Left renal cortex interstitium (tissue), 4 donors: ENCODE results near the gene TRPV2. TPM values are rescaled to one million over a fixed set of nuclear protein-coding genes. Genes with fewer than 3 reads are reported as not detected.
"Not testable (repeated sequence)": the region's sequence is repeated elsewhere in the genome, so short reads cannot be mapped to it uniquely, and the experiment has no call there.

Source experiments
- DNase-seq, 4 donors: peaks; one replicate each; pipeline ENCODE4 v3.0.0-alpha.2; 2013; ENCODE audit warnings: low read depth in 4 of 4, low spot score in 2 of 4, missing footprints in 1 of 4
- polyA plus RNA-seq, 4 donors: library from polyadenylated mRNA; unstranded; fragments of 120-200 nt; gene quantifications; one replicate each; pipeline ENCODE4 v1.2.1, GENCODE V29; 2013; ENCODE audit not compliant: insufficient read length in 4 of 4

Gene TRPV2
- polyA plus RNA-seq, 4 donors = 2.5 to 3.4 (median 2.8) TPM

GRCh38 chr17:16403847-16404246, 11.5 kb upstream of the TRPV2 start:
- DNase-seq = not testable (repeated sequence)

DNA sequence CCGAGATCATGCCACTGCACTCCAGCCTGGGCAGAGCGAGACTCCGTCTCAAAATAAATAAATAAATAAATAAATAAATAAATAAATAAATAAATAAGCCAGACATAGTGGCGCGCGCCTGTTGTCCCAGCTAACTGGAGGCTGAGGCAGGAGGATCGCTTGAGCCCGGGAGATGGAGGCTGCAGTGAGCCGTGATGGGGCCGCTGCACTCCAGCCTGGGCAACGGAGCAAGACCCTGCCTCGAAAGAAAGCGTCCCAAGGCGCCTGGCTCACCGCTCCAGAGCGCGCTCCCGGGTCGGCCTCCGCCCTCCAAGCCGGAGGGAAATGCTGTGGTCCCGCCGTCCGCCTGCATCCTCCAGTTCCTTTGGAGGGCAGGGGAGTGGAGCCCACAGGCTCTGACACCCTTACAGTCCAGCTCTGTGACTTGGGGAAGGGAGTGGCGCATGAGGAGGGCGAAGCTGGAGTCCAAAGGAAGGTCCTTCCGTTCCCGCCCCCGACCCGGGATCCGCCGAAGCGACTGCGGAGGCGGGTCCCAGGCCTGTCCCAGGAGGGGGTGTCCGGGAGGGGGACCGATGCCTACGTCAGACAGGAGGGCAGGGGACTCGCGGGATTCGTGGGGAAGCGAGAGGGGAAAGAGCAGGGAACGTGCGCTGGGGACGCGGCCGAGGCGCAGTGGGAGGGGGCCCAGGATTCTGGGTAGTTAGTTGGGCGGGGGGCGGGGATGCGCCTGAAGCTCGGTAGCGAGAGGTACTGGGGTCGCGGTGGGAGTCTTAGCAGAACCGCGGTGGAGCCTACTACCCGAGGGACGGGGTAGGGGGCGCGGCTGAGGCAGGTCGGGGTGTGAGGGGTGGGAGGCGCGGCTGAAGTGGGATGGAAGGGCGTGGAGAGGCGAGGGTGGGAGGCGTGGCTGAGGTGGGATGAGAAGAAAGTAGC, 8.4 kb upstream of the TRPV2 start:
- DNase-seq = no peak

DNA sequence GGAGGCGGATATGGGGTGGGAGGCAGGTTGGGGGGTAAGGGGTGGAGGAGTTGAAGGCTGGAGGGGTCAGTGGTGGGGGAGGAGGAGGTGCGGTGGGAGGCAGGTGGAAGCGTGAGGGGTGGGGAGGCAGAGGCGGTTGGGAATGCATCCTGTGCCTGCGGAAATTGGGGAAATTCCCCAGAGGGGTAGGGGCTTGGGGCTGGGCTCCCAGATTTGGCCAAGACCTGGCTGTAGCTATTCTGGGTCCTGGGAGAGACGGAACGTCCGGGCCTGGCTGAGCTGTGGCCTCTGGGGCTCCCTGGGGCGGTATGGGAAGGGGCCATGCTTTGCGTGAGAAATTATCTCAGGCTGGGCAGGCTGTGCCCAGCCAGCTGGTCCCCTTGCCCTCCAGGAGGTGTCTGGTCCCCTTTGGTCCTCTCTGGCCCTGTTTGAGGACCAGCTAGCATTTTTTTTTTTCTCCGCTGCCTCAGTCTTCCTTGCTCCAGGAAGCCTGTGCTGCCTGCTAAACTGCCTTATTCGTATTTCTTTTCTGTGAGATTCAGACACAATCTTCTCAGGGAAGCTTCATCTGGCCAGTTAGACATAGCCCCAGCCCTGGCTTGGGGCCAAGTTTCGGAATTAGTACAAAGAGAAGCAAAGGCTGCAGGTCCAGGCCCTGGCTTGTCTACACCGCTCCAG, 7.3 kb upstream of the TRPV2 start:
- no peak for DNase-seq

DNA sequence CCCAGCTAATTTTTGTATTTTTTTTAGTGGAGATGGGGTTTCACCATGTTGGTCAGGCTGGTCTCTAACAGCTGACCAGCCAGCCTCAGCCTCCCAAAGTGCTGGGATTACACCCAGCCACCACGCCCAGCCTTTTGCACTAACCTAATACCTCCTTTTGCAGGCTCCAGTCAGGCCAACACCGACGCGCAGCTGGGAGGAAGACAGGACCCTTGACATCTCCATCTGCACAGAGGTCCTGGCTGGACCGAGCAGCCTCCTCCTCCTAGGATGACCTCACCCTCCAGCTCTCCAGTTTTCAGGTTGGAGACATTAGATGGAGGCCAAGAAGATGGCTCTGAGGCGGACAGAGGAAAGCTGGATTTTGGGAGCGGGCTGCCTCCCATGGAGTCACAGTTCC, 2.0 kb downstream of the TRPV2 start:
- DNase-seq = no peak

DNA sequence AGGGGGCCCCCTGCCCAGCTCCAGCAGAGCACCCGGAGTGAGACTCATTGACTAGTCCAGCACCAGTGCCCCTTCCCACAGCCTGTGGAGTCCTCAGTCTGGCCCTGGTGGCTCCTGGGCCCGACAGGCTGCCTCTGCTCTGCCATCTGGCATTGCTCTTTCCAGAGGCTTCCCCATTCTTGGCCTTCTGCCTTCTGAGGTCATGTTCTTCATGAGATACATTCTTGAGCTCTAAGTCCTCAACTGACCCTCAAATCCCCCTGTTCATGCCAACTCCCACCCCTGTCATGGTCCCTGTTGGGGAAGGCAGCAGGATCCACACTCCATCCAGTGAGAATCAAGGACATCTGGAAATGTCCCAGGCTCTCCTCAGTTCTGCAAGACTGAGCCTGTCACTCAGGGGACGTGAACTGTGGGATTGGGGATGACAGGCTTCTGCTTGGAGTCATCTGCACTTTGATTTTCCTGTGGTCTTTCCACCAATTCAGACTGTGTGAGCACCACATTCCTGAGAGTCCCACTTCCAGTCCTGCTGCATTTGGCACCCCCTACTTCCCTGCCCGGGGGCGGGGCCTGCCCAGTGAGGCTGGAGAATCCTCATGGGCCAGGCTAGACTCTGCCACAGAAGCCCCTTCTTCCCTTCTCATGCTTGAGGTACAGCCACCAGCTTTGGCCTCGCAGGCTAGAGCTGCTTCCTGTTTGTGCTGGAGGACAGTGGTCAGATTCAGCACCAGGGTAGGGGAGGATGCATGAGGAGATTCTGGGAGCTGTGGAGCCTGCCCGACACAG, 2.7 kb downstream of the TRPV2 start:
- no peak for DNase-seq

- DNase-seq = no peak
Observed at GRCh38 chr17:16418685-16419068, 3.3 kb downstream of the TRPV2 start.

DNA sequence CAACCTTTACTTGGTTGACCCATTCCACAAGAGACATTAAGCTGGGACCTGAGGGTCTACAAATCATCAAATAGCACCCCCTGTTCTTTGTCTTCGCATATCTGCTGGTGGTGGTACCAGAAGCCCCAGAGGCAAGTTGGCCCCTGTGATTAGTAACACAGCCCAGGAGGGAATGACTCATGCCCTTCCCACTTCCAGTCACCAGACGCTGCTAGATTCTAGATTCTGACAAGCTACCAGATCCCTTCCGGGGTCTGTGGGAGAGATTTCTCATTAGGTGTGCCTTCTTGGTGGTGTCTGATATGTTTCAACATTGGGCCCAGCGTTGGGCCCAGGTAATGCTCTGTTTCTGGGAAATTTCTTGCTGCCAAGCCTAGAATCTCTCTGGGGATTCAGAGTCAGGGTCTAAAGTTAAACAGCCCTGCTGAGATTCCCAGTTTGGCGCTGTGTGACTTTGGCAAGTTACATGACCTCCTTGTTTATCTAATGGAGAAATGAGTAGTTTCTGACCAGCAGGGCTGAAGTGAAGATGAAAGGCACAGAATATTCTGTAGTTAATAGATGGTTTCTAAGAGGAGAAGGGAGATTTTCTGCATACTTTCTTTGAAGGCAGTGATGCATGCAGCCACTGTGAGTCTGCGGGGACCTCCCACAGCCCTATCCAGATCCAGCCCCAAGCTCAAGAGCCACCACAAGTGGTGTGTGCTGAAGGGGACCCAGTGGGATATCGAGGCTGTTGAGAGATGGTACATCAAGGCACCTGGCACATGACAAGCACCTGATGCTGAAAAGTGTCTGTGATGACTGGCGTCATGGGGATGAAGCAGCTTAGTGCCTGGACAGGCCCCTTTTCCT, 3.9 kb downstream of the TRPV2 start:
- no peak for DNase-seq

DNA sequence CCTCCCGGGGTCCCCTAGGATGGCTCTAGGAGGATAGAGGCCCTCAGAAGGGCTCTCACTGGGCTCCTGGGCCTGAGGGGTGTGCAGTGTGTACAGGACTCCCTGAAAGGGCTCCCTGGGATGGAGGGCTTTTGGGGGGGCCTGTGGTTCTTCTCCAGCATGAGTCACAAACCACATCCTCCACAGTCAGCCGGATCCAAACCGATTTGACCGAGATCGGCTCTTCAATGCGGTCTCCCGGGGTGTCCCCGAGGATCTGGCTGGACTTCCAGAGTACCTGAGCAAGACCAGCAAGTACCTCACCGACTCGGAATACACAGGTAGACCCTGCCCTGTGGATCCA, 4.5 kb downstream of the TRPV2 start:
- no peak for DNase-seq

- no peak for DNase-seq
Observed at GRCh38 chr17:16422416-16422815, 7.0 kb downstream of the TRPV2 start.

GRCh38 chr17:16423226-16423872, 8.0 kb downstream of the TRPV2 start:
- DNase-seq = no peak

GRCh38 chr17:16425202-16425601, 9.8 kb downstream of the TRPV2 start:
- DNase-seq = no peak

- DNase-seq = no peak
Observed at GRCh38 chr17:16425698-16426659, 10.6 kb downstream of the TRPV2 start.

DNA sequence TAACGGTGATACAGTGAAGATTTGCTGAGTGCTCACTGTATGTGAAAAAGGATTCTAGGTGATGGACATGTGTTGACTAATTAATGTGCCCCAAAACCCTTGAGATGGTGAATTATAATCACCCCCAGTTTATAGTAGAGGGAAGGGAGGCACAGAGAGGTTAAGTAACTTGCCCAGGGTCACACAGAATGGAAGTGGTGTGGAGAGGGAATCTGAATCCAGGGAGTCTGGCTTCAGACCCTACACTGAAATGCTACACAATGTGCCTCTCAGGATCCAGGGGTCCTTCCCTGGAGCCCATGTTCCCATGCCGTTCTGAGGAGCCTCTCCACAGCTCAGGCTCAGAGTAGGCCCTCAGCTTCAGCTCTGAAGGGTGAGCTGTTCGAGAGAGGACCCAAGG, 11.6 kb downstream of the TRPV2 start:
- no peak for DNase-seq

GRCh38 chr17:16428098-16428882, 12.9 kb downstream of the TRPV2 start:
- DNase-seq = no peak

DNA sequence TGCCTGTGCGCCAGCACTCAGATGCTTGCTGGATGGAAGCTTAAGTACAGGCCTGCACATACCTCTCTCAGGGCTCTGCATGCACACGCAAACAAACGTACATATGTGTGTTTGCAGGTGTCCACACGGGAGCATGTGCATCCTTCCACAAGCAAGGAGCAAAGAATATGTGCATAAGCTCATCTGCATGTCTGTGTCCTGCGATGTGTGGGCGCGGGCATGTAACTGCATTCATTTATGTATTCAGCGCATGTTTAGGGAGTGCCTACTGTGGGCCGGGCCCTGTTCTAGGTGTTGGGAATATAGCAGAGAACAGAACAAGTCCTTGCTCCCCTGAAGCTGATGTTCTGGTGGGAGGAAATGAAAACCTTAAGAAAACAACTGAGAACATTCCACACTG, 13.7 kb downstream of the TRPV2 start:
- DNase-seq = no peak

DNA sequence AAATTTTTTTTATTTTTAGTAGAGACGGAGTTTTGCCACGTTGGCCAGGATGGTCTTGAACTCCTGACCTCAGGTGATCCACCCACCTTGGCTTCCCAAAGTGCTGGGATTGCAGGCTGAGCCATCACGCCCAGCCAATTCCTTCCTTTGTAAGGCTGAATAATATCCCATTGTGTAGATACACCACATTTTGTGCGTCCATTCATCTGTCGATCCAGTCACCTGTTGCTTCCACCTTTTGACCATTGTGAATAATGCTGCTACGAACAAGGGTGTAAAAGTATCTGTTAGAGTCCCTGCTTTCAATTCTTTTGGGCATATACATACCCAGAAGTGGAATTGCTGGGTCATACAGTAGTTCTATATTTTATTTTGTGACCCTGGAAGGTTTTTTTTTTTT, 15.3 kb downstream of the TRPV2 start:
- DNase-seq = no peak

DNA sequence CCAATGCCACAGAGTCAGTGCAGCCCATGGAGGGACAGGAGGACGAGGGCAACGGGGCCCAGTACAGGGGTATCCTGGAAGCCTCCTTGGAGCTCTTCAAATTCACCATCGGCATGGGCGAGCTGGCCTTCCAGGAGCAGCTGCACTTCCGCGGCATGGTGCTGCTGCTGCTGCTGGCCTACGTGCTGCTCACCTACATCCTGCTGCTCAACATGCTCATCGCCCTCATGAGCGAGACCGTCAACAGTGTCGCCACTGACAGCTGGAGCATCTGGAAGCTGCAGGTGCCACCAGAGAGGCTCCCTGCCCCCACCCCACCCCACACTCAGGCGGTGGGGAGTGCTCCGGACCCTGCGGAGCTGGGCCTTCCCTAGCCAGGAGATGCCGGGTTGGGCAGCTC, 16.6 kb downstream of the TRPV2 start:
- no peak for DNase-seq

DNA sequence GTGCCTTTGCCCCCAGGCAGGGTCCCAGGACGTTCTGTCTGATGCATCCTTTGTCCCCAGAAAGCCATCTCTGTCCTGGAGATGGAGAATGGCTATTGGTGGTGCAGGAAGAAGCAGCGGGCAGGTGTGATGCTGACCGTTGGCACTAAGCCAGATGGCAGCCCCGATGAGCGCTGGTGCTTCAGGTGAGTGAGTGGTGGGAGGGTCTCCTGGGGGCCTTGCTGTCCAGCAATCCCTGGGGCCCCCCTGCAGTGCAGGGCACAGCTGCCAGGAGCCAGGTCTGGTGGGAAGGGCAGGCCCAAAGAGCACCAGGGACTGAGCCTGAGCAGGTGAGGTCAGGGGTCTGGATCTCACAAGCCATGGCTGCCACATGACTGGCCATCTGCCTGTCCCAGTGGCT, 18.1 kb downstream of the TRPV2 start:
- DNase-seq = no peak
